Chondrocyte (in vitro differentiated cells): ENCODE data around the gene FAAP20. TPM values are rescaled to one million over a fixed set of nuclear protein-coding genes. Genes with fewer than 3 reads are reported as not detected.

Experiments used
- DNase-seq: peaks from one replicate; pipeline ENCODE4 v3.0.0; 2021; ENCODE audit warnings: mixed read lengths, low spot score
- H3K27ac Mint-ChIP-seq: one replicate; pipeline ENCODE4 v1.8.0; 2021; ENCODE audit warnings: mild to moderate bottlenecking, moderate library complexity, mixed read lengths; ENCODE audit not compliant: unreplicated experiment
- H3K27me3 Mint-ChIP-seq: 2 replicates; pipeline ENCODE4 v1.8.0; 2021; ENCODE audit warnings: low read depth, mixed read lengths
- H3K36me3 Mint-ChIP-seq: 2 replicates; pipeline ENCODE4 v1.8.0; 2021; ENCODE audit warnings: low read depth, mixed read lengths
- H3K4me1 Mint-ChIP-seq: 2 replicates; pipeline ENCODE4 v1.8.0; 2021; ENCODE audit warnings: low read depth, mild to moderate bottlenecking, mixed read lengths
- H3K4me3 Mint-ChIP-seq: one replicate; pipeline ENCODE4 v1.8.0; 2021; ENCODE audit warnings: mild to moderate bottlenecking, moderate library complexity, mixed read lengths; ENCODE audit not compliant: unreplicated experiment
- H3K9me3 Mint-ChIP-seq: 2 replicates; pipeline ENCODE4 v1.8.0; 2021; ENCODE audit warnings: low read depth, mixed read lengths
- CTCF ChIP-seq: fragments of 200-600 bp; sonication (generic); IDR thresholded peaks from 2 replicates; pipeline ENCODE4 v1.5.0; 2021; ENCODE audit warnings: antibody characterized with exemption, mild to moderate bottlenecking, moderate library complexity
- total RNA-seq: library from RNA; stranded (reverse); gene quantifications from 3 replicates; pipeline ENCODE4 v1.2.1, GENCODE V29; 2021

FAAP20 gene
- total RNA-seq, 1 donor from 2014 or later = 69.2 TPM

GRCh38 chr1:2194898-2195673 is 514 bp upstream of the FAAP20 start:
- no peaks in the 10 kb centered on the region for H3K9me3 Mint-ChIP-seq
- TF ChIP-seq CTCF = peak; percentile 100
- no peaks in the 10 kb centered on the region for H3K27me3 Mint-ChIP-seq
- H3K36me3 Mint-ChIP-seq = no peaks in the 10 kb centered on the region
- peak overlapping the region; percentile 88 for H3K27ac Mint-ChIP-seq
- no peak for DNase-seq
- peak overlapping the region; percentile 78 for H3K4me3 Mint-ChIP-seq
- peaks cover 42% of the 10 kb centered on the region for H3K4me1 Mint-ChIP-seq

- Mint-ChIP-seq H3K27me3 (no peaks in the 10 kb centered on the region), H3K4me3 (peak overlapping the region; percentile 64), H3K27ac (no peak overlapping the region), H3K36me3 (no peaks in the 10 kb centered on the region), H3K9me3 (no peaks in the 10 kb centered on the region), H3K4me1 (peaks cover 33% of the 10 kb centered on the region)
- TF ChIP-seq CTCF = no peak
- no peak for DNase-seq
These were observed 874 bp downstream of the FAAP20 start for GRCh38 chr1:2193514-2194281.

GRCh38 chr1:2192031-2192995 is 2.3 kb downstream of the FAAP20 start:
- no peaks in the 10 kb centered on the region for H3K9me3 Mint-ChIP-seq
- no peaks in the 10 kb centered on the region for H3K36me3 Mint-ChIP-seq
- H3K27ac Mint-ChIP-seq = peak overlapping the region; percentile 83
- TF ChIP-seq CTCF = no peak
- peak overlapping the region; percentile 57 for H3K4me3 Mint-ChIP-seq
- H3K27me3 Mint-ChIP-seq = no peaks in the 10 kb centered on the region
- DNase-seq = no peak
- H3K4me1 Mint-ChIP-seq = peaks cover 33% of the 10 kb centered on the region

- Mint-ChIP-seq H3K4me1 (peaks cover 33% of the 10 kb centered on the region), H3K36me3 (peaks cover 1% of the 10 kb centered on the region), H3K9me3 (no peaks in the 10 kb centered on the region), H3K27ac (peak overlapping the region; percentile 74), H3K27me3 (no peaks in the 10 kb centered on the region), H3K4me3 (peak overlapping the region; percentile 78)
- TF ChIP-seq CTCF = no peak
- DNase-seq = no peak
These were observed 4.0 kb downstream of the FAAP20 start for GRCh38 chr1:2190491-2190976.
